HG03342 (cell line): Measurements from ENCODE around the gene CD46.
A peak's percentile ranks its signal among the peaks of the same experiment; 100 is the strongest.
"Not testable (repeated sequence)": the region's sequence is repeated elsewhere in the genome, so short reads cannot be mapped to it uniquely, and the experiment has no call there.

Experiments used
- ATAC-seq: cut with Tn5 transposase; IDR thresholded peaks from one replicate; pipeline ENCODE4 v1.9.1; 2021; ENCODE audit warnings: mild to moderate bottlenecking, moderate library complexity; ENCODE audit not compliant: unreplicated experiment

CD46 gene

DNA sequence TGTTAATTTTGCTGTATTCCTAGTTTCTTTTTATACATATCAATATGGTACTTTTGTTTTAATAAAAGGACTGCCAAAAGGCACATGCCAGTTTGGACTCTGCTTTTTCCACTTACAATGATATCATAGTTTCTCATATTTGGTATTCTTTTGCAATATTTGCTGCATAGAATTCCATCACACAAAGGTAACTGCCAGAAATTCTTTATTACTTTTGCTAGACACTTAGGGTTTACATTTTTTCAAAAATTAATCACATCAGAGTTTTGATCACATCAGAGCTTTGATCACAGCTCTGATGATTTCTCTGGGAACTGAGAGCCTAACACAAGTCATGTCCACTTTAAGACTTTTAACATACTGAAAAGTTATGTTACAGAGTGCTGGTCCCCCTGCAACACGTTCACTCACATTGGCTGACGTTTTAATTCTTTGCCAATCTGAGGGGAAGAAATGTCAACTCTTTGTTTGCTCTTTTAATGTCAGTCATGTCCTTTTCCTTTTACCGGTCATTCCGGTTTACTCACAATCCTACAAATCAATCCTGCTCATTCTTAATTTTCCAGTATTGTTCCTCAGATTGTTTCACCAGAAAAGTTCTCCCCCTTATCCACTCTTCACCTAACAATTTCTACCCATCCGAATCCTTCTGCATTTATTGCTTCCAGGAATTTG is 1.1 kb upstream of the CD46 start:
- ATAC-seq: no peak

DNA sequence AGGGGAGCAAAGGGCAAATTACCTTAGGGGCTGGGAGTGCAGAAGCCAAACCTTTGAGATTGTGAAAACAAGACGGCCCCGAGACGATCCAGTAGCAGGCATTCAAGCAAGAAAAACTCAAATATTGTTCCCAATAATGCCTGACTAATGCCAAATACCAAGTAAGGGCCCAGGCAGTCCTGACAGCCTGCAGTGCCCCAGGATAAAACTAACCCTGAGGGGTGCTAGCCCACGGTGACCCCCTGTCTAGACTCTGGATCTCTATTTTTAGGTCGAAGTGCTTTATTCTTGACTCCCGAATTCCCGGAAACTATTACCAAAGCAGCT is 428 bp upstream of the CD46 start:
- ATAC-seq: not testable (repeated sequence)

DNA sequence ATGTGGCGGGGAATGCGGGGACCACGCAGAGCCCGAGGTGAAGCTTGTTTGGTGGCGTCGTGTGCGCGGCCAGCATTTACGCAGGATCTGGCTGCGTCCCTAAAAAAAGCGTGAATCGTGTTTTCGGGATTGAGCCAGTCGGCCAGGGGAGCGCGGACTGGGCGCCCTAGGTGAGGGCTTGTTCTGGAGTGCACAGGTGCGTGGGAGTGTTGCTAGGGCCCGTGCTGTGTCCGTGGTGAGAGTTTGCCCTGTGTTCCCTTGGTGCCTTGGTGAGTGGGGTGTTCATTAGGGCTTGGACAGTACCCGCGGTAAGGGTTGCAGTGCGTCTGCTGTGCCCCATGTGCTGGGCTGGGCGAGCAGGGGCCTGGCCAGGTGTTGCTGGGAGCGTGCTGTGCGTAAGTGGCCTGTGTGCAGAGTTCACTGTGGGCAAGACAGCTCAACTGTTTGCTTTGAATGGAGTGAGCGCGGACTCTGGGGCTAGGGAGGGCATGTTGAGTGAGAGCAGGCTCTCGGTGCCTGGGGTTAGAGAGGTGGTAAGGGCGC is 673 bp downstream of the CD46 start:
- ATAC-seq: peak; percentile 34

DNA sequence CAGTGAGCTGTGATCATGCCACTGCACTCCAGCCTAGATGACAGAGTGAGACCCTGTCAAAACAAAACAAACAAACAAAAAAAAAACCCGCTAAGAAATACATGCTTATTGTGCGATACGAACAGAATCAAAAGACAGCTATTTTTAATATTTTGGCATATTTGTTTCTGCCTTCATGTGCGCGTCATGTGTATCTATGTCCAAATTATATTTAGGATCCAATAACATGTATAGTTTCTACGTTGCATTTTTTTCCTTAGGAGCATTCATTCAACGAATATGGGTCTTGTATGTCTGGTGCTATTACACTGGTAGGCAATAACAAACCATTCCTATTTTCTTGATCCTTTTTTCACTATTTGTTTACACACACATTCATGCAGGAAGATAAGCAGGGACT is 1.8 kb downstream of the CD46 start:
- ATAC-seq: no peak

DNA sequence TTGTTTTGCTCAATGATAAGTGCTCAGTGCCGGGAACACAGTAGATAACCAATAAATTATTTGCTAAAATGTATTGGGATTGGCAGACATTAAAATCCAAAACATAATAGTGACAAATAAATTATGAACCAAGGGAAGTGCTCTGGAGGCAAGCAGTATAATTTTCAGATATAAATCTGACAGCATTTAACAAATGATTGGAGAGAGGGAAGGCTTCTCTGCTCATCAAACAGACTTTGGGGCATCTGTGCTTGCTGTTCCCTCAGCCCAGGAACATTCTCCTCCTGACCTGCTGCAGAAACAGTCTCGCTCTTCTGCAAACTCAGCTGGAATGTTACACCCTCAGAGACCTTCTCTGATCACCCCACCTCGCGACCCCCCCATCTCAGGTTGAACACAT is 2.2 kb downstream of the CD46 start:
- no peak for ATAC-seq

DNA sequence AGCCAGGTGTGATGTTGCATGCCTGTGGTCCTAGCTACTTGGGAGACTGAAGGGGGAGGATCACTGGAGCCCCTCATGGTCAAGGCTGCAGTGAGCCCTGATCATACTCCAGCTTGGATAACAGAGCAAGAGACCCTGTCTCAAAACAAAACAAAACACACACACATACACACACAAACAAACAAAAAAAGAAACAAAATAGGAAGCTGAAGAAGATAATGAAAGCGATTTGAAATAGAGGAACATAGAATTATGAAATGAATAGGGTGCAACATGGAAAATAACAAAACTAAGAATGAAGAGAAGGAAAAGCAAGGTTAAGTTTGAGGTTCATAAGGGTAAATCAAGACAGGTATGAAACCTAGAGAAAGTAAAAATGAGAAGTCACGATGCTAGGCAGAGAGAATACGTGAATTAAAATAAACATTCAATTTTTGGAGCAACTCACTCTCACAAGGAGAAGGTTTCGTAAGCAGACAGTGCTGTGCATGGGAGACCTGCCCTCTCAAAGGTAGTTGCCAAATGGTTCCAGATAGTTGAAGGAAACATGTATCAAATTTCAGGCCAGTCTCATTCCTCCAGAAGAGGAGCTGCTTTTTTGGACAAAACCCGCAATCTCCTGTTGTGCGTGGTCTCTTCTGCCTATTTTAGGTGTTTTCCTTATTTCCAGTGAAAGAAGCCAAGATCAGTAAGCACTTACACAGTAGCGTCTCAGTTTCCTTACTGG is 3.3 kb downstream of the CD46 start:
- no peak for ATAC-seq

DNA sequence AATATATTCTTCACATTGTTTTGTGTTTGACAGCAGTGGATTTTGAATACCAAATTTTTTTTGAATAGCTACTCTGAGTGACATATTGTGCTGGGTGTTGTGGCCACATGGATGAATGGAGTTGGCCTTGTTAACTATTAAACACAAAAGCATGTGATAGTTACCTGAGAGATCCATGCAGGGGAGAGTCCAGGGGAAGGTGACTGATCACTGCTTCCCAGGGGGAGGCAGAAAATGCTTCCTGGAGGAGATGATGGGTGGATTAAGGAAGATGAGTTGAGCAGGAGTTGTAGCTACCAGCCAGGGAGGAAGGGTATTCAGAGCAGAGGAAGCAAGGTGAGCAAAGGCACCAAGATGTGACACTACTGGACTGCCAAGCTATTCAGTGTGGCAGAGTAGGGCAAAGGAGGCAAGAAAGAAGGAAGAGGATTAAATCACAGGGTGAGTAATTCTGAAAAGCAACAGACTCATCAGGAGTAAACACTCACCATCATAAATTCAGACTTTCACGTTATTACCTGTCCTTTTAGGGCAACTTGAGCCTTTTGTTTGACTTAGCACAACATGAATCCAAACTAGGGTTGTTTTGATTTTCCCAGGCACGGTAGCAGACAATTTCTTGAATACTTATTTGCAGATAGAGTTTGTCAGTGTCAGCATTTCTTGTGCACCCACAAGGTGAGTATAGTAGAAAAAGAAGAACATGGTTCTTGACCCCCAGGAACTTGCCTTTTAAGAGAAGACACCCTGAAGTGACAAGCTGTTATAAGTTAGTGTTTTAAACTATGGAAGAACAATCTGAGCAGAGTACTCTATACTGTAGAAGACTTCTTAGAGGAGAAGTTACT is 4.2 kb downstream of the CD46 start:
- ATAC-seq: no peak

DNA sequence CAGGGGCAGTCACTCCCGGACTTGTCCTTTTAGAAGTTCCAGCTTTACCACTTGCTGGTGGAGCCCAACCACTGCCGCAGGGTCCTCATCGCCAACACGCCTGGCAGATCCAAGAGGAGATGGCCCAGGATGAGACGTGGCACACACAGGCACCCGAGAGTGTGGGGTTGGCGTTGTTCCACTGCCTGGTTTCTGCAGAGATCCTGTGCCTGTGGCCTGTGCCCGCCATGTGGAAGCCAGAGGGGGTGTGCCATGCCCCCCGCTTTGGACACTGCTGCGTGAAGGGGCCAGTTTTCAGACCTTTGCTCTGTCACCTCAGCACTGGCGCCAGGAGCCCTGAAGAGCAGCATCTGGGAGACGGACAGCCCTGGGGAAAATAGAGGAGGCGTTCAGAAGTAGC is 10.8 kb downstream of the CD46 start:
- no peak for ATAC-seq

DNA sequence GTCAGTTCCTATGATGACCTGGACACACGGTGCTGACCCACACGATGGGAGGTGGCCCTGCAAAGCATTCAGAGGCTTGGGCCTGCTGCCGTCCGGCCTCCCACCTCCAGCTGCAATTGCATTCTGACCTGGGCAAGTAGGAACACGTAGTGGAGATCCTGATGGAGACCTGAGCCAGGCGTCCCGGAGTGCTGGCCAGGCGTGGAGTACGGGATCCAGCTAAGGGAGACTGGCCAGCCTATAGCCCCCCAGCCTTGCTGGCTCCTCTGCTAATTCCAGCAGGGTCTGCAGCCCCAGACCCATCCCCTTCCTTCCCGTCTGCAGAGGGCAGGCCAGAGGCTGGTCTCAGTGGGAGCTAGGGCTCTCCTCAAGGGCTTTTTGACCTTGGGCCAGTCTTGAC is 11.2 kb downstream of the CD46 start:
- no peak for ATAC-seq

DNA sequence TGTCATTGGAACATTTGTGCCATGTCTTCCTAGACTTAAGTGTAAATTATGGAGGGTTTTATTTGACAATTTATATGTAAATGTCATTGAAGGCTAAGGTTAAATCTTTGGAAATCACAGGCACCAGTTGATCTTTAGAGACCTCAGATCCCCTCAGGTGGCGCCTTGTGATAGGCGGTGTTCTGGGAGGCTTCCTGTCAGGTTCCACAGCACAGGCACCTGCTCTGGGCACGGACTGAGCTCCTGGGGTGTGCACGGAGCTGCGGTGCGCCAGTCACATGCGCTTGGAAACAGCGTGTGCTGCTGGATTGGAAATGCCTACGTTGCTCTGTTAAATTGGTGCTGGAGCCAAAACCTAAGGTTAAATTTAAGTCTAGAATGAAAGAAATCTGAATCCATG is 12.1 kb downstream of the CD46 start:
- no peak for ATAC-seq

DNA sequence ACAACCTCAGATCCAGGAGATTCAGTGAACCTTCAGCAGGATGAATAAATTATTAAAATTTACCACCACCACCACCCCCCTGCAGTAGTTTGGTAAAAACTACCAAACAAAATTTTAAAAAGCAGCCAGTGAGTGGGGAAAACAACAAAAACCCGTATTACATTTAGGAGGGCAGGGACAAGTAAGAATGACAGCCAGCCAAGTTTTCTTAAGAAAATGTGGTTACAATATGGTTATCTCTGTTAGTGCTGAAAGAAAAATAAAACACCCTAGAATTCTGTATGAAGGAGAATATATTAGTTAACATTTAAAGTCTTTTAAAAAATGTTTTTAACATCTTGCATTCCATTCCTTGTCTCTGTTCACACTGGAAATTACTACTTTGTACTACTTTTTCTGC is 14.7 kb downstream of the CD46 start:
- no peak for ATAC-seq

DNA sequence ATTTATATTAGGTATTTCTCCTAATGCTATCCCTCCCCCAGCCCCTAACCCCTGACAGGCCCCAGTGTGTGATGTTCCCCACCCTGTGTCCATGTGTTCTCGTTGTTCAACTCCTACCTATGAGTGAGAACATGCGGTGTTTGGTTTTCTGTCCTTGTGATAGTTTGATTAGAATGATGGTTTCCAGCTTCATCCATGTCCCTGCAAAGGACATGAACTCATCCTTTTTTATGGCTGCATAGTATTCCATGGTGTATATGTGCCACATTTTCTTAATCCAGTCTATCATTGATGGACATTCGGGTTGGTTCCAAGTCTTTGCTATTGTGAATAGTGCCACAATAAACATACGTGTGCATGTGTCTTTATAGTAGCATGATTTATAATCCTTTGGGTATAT is 18.7 kb downstream of the CD46 start:
- ATAC-seq: not testable (repeated sequence)

DNA sequence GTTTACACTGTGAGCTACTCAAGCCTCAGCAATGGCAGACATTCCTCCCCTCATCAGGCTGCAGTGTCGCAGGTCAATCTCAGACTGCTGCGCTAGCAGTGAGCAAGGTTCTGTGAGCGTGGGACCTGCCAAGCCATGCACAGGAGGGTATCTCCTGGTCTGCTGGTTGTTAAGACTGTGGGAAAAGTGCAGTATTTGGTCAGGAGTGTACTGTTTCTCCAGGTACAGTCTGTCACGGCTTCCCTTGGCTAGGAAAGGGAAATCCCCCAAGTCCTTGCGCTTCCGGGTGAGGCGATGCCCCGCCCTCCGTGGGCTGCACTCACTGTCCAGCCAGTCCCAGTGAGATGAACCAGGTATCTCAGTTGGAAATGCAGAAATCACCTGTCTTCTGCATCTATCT is 24.2 kb downstream of the CD46 start:
- not testable (repeated sequence) for ATAC-seq

DNA sequence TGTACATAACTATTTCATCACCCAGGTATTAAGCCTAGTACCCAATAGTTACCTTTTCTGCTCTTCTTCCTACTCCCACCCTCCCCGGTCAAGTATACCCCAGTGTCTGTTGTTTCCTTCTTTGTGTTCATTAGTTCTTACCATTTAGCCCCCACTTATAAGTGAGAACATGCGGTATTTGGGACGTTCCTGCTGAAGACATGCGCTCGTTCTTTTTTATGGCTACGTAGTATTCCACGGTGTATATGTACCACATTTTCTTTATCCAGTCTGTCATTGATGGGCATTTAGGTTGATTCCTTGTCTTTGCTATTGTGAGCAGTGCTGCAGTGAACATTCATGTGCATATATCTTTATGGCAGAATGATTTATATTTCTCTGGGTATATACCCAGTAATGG is 25.6 kb downstream of the CD46 start:
- ATAC-seq: not testable (repeated sequence)

DNA sequence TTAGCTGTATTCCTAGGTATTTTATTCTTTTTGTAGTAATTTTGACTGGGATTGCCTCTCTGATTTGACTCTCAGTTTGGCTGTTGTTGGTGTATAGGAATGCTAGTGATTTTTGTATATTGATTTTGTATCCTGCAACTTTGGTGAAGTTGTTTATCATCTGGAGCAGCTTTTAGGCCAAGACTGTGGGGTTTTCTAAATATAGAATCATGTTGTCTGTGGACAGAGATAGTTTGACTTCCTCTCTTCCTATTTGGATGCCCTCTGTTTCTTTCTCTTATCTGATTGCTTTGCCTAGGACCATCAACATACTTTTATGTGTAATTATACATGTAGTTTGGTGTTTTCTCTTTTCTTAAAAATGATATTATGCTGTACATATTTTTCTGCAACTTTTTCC is 27.2 kb downstream of the CD46 start:
- ATAC-seq: no peak

DNA sequence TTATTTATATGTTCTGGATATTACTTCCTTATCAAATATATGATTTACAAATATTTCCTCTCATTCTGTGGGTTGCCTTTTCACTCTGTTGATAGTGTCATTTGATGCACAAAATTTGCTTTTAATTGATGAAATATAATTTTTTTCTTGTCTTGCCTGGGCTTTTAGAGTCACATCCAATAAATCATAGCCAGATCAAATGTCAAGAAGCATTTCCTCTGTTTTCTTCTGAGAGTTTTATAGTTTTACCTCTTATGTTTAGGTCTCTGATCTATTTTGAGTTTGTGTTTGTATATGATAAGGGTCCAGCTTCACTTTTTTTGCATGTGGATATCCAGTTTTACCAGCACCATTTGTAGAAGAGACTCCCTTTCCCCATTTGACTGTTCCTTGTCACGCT is 29.5 kb downstream of the CD46 start:
- ATAC-seq: no peak

DNA sequence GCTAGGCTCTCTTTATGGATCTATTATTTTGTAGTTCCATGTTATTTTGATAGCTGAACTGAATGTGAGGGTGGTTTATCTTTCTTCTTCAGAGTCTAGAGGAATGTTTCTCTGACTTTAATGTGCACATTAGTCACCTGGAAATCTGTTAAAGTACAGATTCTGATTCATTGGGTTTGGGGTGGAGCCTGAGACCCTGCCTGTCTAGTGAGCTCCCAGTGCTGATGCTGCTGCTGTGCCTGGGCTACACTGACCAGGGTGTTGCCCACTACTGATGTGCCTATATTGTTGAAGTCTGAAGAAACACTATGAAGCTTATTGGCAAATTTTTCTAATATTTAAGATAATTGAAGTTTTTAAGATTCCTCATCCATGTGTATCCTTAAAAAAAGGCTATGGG is 35.9 kb downstream of the CD46 start:
- no peak for ATAC-seq

DNA sequence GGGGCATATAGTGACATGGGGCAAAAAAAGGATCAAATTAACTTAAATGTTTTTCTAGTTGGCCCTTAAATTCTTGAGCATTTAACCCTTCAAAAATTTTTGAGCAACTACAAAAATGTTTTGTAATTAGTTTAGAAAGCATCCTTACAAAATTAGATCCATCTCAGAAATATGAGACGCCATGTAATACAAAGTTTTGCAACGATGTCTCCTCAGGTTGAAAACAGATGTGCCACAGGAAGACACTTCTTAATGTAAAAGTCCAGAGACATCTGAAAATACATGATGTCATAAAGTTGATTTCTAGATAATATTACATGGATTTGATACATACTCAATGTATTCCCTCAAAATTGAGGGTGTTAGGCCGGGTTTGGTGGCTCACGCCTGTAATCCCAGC is 37.5 kb downstream of the CD46 start:
- no peak for ATAC-seq

DNA sequence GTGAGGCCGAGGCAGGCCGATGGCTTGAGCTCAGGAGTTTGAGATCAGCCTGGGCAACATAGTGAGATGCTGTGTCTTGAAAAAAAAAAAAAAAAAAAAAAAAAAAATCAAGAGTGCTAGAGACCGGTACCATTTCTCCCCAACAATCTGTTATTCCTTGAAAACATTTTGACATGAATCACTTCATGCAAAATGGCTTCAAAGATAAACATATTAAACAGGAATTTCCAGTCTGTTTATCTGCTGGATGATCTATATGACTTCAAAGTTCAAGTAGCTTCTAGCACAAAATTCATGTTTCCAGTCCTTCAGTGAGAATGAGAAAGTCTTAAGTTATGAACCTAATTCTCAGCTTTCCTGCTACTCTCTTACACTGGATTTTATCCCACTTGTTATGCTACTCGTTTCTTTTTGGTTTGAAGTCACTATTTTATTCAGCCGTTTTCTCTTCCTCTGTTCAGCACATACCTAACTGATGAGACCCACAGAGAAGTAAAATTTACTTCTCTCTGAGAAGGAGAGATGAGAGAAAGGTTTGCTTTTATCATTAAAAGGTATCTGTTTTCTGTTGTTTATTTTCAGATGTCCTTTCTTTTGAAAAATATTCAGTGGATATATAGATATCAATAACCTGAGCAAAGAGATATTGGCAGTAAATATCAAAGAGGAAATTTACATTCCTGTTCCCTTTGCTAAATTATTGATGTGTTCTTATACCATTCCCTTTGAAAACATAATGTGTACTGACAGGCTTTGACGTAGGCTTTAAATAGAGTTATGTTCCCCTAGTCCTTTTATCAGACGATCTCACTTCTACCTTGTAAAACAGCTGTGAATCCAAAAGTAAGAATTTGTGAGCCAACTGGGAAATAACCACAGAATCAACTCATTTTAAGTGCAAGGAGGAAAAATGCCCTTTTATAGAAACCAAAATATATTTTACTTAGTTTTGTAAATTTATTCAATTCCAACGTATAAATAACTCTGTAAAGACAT is 38.2 kb downstream of the CD46 start:
- no peak for ATAC-seq

DNA sequence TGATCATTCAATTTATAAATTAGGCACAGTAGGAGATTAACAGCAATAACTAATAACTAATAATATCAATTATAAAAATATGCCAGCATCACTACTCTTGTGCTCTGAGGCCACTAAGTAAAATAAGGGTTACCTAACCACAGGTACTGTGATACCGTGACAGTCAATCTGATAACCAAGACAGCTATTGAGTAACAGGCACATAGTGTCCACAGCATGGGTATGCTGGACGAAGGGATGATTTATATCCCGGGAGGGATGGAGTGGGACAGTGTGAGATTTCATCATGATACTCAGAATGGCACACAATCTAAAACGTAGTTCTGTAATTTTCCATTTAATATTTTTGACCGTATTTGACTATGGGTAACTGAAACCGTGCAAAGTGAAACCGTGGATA is 39.4 kb downstream of the CD46 start:
- ATAC-seq: no peak

DNA sequence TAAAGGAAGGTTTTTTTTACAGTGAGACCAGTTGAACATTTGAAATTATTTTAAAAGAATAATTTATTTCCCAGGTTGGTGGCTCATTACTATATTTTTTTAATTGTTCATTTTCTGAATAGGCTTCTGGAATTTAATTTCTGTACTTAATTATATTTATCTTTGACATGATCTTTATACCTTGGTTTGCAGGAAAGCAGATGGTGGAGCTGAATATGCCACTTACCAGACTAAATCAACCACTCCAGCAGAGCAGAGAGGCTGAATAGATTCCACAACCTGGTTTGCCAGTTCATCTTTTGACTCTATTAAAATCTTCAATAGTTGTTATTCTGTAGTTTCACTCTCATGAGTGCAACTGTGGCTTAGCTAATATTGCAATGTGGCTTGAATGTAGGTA is 41.5 kb downstream of the CD46 start:
- no peak for ATAC-seq
